BLaER1 treated with 17β-estradiol and CSF1 and Interleukin-3, amounts not matched to agents 10 nM and 100 nM (cell line): ENCODE data around the gene LDB2.
A peak's percentile ranks its signal among the peaks of the same experiment; 100 is the strongest.

ENCODE experiments used
- H3K27ac ChIP-seq, 11 experiments: shearing (Covaris generic); formaldehyde crosslinking; 2 replicates each; pipeline ENCODE4 v1.8.1; 2022
- H3K27me3 ChIP-seq, 11 experiments: shearing (Covaris generic); formaldehyde crosslinking; 2 replicates each; pipeline ENCODE4 v1.8.1; 2022
- H3K36me3 ChIP-seq, 11 experiments: shearing (Covaris generic); formaldehyde crosslinking; 2 replicates each; pipeline ENCODE4 v1.8.1; 2022
- H3K4me1 ChIP-seq, 10 experiments: shearing (Covaris generic); formaldehyde crosslinking; 2 replicates each; pipeline ENCODE4 v1.8.1; 2022
- H3K4me2 ChIP-seq, 11 experiments: shearing (Covaris generic); formaldehyde crosslinking; 2 replicates each; pipeline ENCODE4 v1.8.1; 2022
- H3K4me3 ChIP-seq, 10 experiments: shearing (Covaris generic); formaldehyde crosslinking; 2 replicates each; pipeline ENCODE4 v1.8.1; 2022
- H3K9ac ChIP-seq, 11 experiments: shearing (Covaris generic); formaldehyde crosslinking; 2 replicates each; pipeline ENCODE4 v1.8.1; 2022
- H3K9me3 ChIP-seq, 11 experiments: shearing (Covaris generic); formaldehyde crosslinking; replicated peaks in 1 of 11; 2 replicates each; pipeline ENCODE4 v1.8.1; 2022
- H4K20me1 ChIP-seq, 11 experiments: shearing (Covaris generic); formaldehyde crosslinking; 2 replicates each; pipeline ENCODE4 v1.8.1; 2022
- Cebpa-rat ChIP-seq, 11 experiments: shearing (Covaris generic); IDR thresholded peaks; 2 replicates each; pipeline ENCODE4 v1.8.1; 2022

The LDB2 gene

GRCh38 chr4:16606691-16607090 is 291.8 kb downstream of the LDB2 start:
- H3K4me1 ChIP-seq, result no peaks in the 10 kb centered on the region
- H3K27ac ChIP-seq, result no peak overlapping the region
- H3K9me3 ChIP-seq, result peaks cover 0 to 6% (median 0%) of the 10 kb centered on the region in 11 experiments; a peak in 5 of 22 replicates
- no peaks in the 10 kb centered on the region for H3K36me3 ChIP-seq
- no peak overlapping the region for H3K4me2 ChIP-seq
- H3K9ac ChIP-seq, result no peak overlapping the region
- H3K27me3 ChIP-seq, result no peaks in the 10 kb centered on the region
- no peak for TF ChIP-seq Cebpa-rat (IDR thresholded peaks at IDR 0.05)
- no peak overlapping the region for H3K4me3 ChIP-seq
- H4K20me1 ChIP-seq, result no peaks in the 10 kb centered on the region

DNA sequence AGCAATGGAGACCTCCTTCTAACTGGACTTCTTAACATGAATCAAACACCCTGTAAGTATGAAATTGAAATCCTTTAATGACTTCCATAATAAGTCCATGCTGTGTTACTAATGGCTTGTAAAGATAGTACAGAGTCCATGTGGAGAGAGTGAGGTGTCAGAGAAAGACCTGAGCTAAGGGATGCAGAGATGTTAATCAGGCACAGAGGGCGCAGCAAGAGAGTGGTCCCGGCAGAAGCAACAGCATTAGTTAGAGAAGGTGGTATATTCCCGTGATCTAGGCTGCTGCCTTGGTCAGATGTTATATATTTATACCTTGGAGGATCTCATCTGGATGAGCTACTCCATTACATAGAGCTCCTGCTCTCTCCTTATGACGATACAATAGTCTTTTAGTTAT is 295.3 kb downstream of the LDB2 start:
- H3K4me3 ChIP-seq, result no peak overlapping the region
- no peaks in the 10 kb centered on the region for H4K20me1 ChIP-seq
- no peak for TF ChIP-seq Cebpa-rat (IDR thresholded peaks at IDR 0.05)
- no peaks in the 10 kb centered on the region for H3K9me3 ChIP-seq
- H3K4me1 ChIP-seq, result peaks cover 0 to 10% (median 0%) of the 10 kb centered on the region in 10 experiments; a peak in 2 of 20 replicates
- H3K9ac ChIP-seq, result no peak overlapping the region
- no peaks in the 10 kb centered on the region for H3K36me3 ChIP-seq
- no peaks in the 10 kb centered on the region for H3K27me3 ChIP-seq
- H3K27ac ChIP-seq, result no peak overlapping the region
- H3K4me2 ChIP-seq, result no peak overlapping the region

DNA sequence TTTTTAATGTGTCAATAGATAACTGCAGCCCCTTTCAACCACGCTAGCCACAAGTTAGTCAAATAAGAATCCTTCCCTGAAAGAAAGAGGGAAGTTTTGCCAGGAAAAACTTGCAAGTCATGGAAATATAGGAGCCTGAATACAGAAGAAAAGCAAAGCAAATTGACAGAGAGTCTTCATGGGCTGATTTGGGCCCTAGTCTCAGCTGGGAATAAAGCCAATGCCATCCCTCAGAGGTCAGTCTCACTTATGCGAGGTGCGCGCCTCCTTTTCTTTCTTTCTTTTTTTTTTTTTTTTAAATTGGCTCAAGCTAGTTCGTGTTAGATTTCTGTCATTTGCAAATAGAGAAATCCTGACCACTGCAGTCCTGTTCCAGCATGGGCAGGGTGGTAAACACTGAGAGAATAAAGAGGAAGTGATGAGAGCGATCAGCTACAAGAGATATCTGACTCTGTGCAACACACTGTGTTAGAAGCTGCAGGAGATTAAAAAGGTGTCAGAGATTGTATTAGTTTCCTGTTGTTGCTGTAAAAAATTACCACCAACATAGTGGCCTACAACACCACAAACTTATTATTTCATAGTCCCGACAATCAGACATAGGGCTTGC is 299.7 kb downstream of the LDB2 start:
- peak overlapping the region in 2 of 11 experiments; percentile 20 to 30; a peak in 2 of 22 replicates for H3K4me2 ChIP-seq
- H3K9ac ChIP-seq, result no peak overlapping the region
- no peaks in the 10 kb centered on the region for H3K27me3 ChIP-seq
- no peak for TF ChIP-seq Cebpa-rat (IDR thresholded peaks at IDR 0.05)
- no peak overlapping the region for H3K4me3 ChIP-seq
- no peaks in the 10 kb centered on the region for H3K36me3 ChIP-seq
- peaks cover 0 to 15% (median 0%) of the 10 kb centered on the region in 10 experiments; a peak in 2 of 20 replicates for H3K4me1 ChIP-seq
- H3K27ac ChIP-seq, result peak overlapping the region in 1 of 11 experiments; percentile 36; a peak in 1 of 22 replicates
- H3K9me3 ChIP-seq, result no peaks in the 10 kb centered on the region
- no peaks in the 10 kb centered on the region for H4K20me1 ChIP-seq

DNA sequence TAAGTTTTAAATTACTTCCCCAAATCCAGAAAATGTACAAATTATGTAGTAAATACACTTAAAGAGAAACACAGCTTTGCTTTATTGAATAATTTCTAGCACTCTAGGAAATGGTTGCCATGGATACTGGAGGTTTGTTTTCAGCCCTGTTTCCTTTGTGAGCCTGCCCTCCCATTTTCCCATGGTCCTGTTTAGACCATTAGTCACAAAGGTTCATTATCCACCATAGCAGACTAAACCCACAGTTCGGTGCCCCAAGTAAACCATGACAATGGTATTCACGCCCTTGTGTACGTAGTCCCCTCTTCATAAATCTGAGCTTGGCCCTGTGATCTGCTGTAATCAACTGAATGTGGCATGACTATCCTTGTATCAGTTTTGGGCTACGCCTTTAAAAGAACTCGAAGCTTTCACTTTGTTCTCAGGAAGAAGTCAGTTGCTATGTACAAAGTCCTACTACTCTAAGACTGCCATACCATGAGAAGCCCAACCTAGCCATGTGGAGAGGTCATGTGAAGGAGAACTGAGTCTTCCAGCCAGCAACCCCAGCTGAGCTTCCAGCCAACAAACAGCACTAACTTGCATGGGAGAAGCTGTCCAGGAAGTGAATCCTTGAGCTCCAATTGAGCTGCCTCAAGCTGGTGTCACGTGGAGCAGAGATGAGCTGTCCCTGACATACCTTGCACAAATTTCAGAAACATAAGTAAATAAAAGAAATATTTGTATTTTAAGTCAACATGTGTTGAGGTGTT is 300.4 kb downstream of the LDB2 start:
- no peak overlapping the region for H3K9ac ChIP-seq
- no peak for TF ChIP-seq Cebpa-rat (IDR thresholded peaks at IDR 0.05)
- H3K36me3 ChIP-seq, result no peaks in the 10 kb centered on the region
- no peaks in the 10 kb centered on the region for H3K9me3 ChIP-seq
- H3K4me2 ChIP-seq, result peak overlapping the region in 2 of 11 experiments; percentile 20 to 30; a peak in 1 of 22 replicates
- peaks cover 0 to 15% (median 0%) of the 10 kb centered on the region in 10 experiments; a peak in 2 of 20 replicates for H3K4me1 ChIP-seq
- no peak overlapping the region for H3K27ac ChIP-seq
- H3K27me3 ChIP-seq, result no peaks in the 10 kb centered on the region
- no peaks in the 10 kb centered on the region for H4K20me1 ChIP-seq
- H3K4me3 ChIP-seq, result no peak overlapping the region

- H3K9me3 ChIP-seq, result no peaks in the 10 kb centered on the region
- TF ChIP-seq Cebpa-rat (IDR thresholded peaks at IDR 0.05), result no peak
Observed at GRCh38 chr4:16597443-16597842, 301.0 kb downstream of the LDB2 start.

DNA sequence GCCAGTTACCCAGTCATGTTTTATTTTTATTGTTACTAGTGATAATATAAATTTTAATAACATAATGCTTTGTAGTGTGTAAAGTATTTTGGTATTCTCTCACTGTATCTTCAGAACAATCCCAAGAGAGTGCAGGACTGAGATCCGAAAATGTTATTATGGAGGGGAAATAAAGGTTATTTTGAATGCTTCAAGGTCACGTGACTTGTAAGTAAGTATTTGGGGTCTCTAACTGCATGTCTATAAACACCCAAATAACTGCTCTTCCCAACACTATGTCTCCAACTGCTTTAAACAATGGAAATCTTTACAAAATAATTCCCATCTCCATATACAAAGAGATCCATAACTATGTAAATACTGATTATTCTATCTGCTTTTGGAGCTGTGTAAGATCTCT is 302.2 kb downstream of the LDB2 start:
- no peaks in the 10 kb centered on the region for H4K20me1 ChIP-seq
- no peak overlapping the region for H3K4me3 ChIP-seq
- no peak overlapping the region for H3K4me2 ChIP-seq
- no peak for TF ChIP-seq Cebpa-rat (IDR thresholded peaks at IDR 0.05)
- peaks cover 0 to 15% (median 0%) of the 10 kb centered on the region in 10 experiments; a peak in 2 of 20 replicates for H3K4me1 ChIP-seq
- no peaks in the 10 kb centered on the region for H3K9me3 ChIP-seq
- no peaks in the 10 kb centered on the region for H3K36me3 ChIP-seq
- no peak overlapping the region for H3K9ac ChIP-seq
- H3K27ac ChIP-seq, result no peak overlapping the region
- no peaks in the 10 kb centered on the region for H3K27me3 ChIP-seq

More at GRCh38 chr4:16597443-16597842, 301.0 kb downstream of the LDB2 start:
- Histone ChIP-seq H3K4me3 (no peak overlapping the region), H3K27me3 (no peaks in the 10 kb centered on the region), H3K27ac (no peak overlapping the region), H3K36me3 (no peaks in the 10 kb centered on the region), H4K20me1 (no peaks in the 10 kb centered on the region), H3K4me2 (no peak overlapping the region), H3K9ac (no peak overlapping the region), H3K4me1 (peaks cover 0 to 15% (median 0%) of the 10 kb centered on the region in 10 experiments; a peak in 2 of 20 replicates)

GRCh38 chr4:16594128-16594527 is 304.3 kb downstream of the LDB2 start:
- Histone ChIP-seq H3K9ac (no peak overlapping the region), H4K20me1 (no peaks in the 10 kb centered on the region), H3K27me3 (no peaks in the 10 kb centered on the region), H3K4me1 (peaks cover 0 to 14% (median 0%) of the 10 kb centered on the region in 10 experiments; a peak in 2 of 20 replicates), H3K36me3 (no peaks in the 10 kb centered on the region), H3K4me2 (no peak overlapping the region), H3K4me3 (no peak overlapping the region), H3K9me3 (no peaks in the 10 kb centered on the region), H3K27ac (no peak overlapping the region)
- no peak for TF ChIP-seq Cebpa-rat (IDR thresholded peaks at IDR 0.05)

- H4K20me1 ChIP-seq, result no peaks in the 10 kb centered on the region
- H3K4me3 ChIP-seq, result no peak overlapping the region
- H3K27ac ChIP-seq, result no peak overlapping the region
- no peak overlapping the region for H3K4me2 ChIP-seq
- no peak overlapping the region for H3K9ac ChIP-seq
- no peaks in the 10 kb centered on the region for H3K27me3 ChIP-seq
- TF ChIP-seq Cebpa-rat (IDR thresholded peaks at IDR 0.05), result no peak
- H3K9me3 ChIP-seq, result no peaks in the 10 kb centered on the region
- H3K36me3 ChIP-seq, result no peaks in the 10 kb centered on the region
- H3K4me1 ChIP-seq, result peaks cover 0 to 6% (median 0%) of the 10 kb centered on the region in 10 experiments; a peak in 2 of 20 replicates
Observed at GRCh38 chr4:16593386-16593785, 305.1 kb downstream of the LDB2 start.

DNA sequence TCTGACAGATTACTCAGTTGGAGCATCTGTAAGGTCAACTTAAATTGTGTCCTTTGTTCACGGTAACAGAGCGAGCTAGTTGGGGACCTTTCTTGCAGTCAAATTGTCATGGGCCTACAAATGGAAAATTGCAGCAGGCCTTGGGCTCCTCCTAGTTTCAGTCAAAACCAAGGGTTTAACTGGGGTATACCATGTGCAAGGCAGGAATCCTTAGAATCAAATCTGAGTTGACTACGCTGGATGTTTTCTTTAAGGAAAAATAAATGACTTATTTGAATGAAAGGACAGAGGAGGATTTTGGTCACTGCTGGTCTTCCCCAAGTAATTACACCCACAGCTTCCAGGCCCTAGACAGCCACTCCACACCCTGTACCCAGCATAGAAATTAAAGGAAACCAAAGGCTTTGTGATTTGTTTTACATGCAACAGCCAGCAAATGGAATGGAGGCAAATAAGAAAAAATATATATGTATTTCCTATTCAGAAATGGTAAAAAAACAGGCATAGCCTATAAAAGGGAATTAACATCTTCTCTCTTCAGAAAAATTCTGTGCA is 307.1 kb downstream of the LDB2 start:
- no peaks in the 10 kb centered on the region for H3K4me1 ChIP-seq
- no peaks in the 10 kb centered on the region for H3K27me3 ChIP-seq
- no peak overlapping the region for H3K4me3 ChIP-seq
- H3K27ac ChIP-seq, result no peak overlapping the region
- H3K36me3 ChIP-seq, result no peaks in the 10 kb centered on the region
- H3K4me2 ChIP-seq, result no peak overlapping the region
- H3K9ac ChIP-seq, result no peak overlapping the region
- no peak for TF ChIP-seq Cebpa-rat (IDR thresholded peaks at IDR 0.05)
- no peaks in the 10 kb centered on the region for H4K20me1 ChIP-seq
- no peaks in the 10 kb centered on the region for H3K9me3 ChIP-seq
